ENCODE data around the gene UACA. TPM values are rescaled to one million over a fixed set of nuclear protein-coding genes. Genes with fewer than 3 reads are reported as not detected.
"Not testable (repeated sequence)": the region's sequence is repeated elsewhere in the genome, so short reads cannot be mapped to it uniquely, and the experiment has no call there.

Gene UACA
- total RNA-seq, 1 donor from 2014 or later: 48.0 TPM

GRCh38 chr15:70757627-70758026 is 5.7 kb downstream of the UACA start:
- DNase-seq (ENCODE audit: low read depth): no peak

DNA sequence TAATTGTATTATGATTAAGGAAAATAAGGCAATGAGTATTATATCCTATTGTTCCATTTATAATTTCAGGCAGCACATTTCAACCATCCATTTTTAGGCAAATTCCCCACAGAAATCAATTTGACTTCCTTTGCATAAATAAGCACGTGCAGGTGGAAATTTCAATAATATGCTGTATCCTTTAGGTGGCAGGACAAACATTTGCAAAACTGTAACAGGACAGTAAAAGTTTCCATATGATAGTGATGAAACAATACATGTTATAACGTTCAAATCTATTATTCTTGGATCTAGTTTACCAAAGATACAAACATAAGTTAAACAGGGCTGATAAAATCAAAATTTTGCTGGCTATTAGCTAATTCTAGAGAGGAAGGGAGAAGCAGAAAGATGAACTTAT is 8.5 kb downstream of the UACA start:
- no peak for DNase-seq (ENCODE audit: low read depth)

DNA sequence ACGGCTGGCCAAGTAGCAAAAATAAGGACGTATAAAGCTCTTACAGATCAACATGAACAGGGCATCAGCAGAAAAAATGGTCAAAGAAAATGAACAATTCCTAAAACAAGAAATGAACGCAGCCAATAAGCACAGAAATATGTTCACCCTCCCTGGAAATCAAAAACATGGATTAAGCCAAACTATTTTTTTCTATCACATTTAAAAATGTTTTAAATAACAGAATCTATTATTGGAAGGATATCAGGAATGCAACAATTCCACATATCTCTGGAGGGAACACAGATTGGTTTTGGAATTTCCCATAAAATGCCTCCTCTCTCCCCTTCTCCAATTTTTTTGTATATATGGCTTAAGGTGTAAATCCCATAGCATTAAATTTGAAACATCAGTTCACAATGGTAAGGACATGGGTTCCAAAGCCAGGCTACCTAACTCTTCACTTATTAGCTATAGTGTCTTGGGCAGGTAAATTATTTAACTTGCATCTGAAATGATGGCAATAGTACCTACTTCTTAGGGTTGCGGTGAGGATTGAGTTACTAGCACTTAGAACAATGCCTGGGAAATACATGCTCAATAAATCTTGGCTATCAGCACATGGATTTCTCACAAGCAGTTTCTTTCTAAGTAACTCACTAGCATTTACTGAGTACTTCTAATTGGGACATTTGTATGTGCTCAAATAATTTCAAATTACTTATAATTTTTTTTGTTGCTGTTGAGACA is 10.1 kb downstream of the UACA start:
- DNase-seq (ENCODE audit: low read depth): no peak

GRCh38 chr15:70752193-70752635 is 11.1 kb downstream of the UACA start:
- no peak for DNase-seq (ENCODE audit: low read depth)

GRCh38 chr15:70750203-70750869 is 13.0 kb downstream of the UACA start:
- no peak for DNase-seq (ENCODE audit: low read depth)

DNA sequence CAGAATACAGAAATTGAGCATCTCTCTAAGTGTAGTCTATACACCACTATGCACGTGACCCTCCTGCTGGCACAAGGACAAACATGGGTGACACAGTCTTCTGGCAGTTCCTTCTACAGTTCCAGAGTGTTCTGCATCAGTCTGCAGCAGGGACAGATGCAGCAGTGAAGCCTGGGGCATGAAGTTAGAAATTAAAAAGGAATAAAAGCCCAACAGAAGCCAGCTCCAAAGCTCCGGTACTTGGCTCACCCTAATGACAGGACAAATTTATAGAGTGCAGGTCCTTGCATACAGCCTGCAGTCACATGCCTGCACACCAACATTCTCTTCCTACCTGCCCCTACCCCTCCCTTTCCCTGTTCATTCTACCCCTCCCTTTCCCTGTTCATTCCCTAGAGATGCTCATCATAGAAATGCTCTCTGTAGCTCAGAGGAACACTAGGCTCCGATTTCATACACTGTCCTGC is 15.0 kb downstream of the UACA start:
- DNase-seq (ENCODE audit: low read depth): peak; percentile 35

- DNase-seq (ENCODE audit: low read depth): not testable (repeated sequence)
Measured at GRCh38 chr15:70746598-70746997, 16.8 kb downstream of the UACA start.

GRCh38 chr15:70742928-70743327 is 20.4 kb downstream of the UACA start:
- DNase-seq (ENCODE audit: low read depth): no peak

DNA sequence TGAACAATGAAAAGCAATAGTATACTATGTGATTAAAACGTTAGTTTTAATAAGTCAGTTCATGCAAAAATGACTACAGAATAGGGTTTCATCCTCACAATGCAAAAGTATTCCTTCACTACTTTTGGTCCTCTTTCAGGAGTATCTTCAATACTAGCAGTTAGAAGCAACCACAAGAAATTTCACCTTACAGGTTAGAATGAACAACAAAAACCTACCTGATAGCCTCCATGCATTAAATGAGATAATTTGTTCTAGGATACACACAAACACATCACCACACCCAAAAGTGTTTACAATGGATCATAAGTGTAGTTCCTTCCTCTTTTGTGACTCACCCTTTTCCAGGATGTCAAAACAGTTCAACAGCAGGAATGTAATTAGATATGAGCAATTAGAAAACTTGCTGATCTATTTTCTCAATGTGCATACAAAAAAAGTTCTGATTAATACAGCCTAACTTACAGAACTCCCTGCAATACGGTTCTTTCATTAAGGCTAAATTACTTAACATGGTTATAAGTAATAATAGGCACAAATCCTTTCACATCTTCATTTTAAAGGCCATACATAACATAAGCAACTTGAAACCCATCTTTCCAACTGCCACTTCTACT is 21.6 kb downstream of the UACA start:
- peak; percentile 76 for DNase-seq (ENCODE audit: low read depth)

GRCh38 chr15:70741107-70741531 is 22.2 kb downstream of the UACA start:
- peak; percentile 85 for DNase-seq (ENCODE audit: low read depth)

GRCh38 chr15:70735040-70735439 is 28.3 kb downstream of the UACA start:
- not testable (repeated sequence) for DNase-seq (ENCODE audit: low read depth)

DNA sequence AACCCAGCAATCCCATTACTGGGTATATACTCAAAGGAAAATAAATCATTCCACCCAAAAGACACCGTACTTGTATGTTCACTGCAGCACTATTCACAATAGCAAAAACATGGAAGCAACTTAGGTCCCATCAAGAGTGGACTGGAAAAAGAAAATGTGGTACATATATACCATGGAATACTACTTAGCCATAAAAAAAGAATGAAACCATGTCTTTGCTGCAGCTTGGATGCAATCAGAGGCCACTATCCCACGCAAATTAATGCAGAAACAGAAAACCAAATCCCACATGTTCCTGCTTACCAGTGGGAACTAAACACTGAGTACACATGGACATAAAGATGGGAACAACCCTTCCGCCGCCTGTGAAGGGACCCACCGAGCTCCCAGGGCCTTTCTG is 34.2 kb downstream of the UACA start:
- no peak for DNase-seq (ENCODE audit: low read depth)

- DNase-seq (ENCODE audit: low read depth): peak; percentile 53
Measured at GRCh38 chr15:70726753-70727152, 36.6 kb downstream of the UACA start.

DNA sequence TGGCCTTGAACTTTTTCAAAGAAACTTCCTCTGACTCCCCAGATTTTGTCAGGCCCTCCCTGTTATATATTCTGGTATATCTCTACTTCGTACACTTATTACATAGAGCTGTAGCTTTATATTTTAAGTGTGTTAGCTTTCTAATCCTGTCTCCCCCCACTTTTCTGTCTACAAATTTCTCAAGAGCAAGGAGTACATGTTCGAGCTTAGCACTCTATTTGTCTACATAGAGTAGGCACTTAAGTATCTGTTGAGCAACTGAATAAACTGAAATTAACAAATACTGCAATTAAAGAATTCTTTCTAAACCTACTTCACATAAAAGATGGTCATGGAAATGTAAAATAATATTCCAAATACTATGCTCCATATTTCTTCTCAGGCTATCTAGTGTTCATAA is 39.4 kb downstream of the UACA start:
- no peak for DNase-seq (ENCODE audit: low read depth)

DNA sequence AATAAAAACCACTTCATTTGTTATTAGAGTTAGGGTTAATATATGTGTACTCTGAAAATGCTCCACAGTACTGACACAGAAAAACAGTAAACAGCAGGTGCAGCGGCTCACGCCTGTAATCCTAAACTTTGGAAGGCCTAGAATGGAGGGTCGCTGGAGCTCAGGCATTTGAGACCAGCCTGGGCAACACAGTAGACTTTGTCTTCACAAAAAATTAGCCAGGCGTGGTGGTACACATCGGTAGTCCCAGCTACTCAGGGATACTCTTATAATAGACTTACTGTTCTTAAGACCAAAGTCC is 40.3 kb downstream of the UACA start:
- DNase-seq (ENCODE audit: low read depth): no peak

DNA sequence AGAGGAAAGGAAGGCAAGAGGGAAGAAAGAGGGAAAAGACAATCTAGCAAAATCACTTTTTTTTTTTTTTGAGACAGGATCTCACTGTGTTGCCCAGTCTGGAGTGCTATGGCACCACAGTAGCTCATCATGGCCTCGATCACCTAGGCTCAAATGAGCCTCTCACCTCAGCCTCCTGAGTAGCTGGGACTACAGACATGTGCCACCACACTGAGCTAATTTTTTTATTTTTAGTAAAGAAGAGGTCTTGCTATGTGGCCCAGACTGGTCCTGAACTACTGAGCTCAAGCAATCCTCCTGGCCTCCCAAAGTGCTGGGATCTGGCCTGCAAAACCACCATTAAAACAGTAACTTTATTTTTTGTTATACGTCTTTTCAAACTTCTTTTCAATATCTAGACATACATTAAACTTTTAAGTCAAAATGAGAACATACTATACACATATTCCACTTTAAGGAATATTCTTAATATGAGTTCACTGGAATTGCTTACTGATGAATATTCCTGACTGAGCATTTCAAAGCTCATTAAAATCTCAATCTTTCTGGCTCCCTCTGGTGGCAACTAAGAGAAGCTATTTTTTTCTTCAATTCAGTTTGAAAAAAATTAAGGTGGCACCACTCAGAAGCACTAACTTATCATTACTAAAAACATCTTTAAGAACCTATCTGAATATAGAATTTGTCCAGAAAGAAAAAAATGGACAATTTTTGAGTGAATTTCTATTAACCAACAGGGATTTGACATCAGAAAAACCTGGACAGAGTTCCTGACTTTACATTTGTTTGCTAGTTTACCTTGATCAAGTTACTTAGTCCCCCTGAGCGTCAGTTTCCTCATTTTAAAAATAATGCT is 40.9 kb downstream of the UACA start:
- DNase-seq (ENCODE audit: low read depth): peak; percentile 70

DNA sequence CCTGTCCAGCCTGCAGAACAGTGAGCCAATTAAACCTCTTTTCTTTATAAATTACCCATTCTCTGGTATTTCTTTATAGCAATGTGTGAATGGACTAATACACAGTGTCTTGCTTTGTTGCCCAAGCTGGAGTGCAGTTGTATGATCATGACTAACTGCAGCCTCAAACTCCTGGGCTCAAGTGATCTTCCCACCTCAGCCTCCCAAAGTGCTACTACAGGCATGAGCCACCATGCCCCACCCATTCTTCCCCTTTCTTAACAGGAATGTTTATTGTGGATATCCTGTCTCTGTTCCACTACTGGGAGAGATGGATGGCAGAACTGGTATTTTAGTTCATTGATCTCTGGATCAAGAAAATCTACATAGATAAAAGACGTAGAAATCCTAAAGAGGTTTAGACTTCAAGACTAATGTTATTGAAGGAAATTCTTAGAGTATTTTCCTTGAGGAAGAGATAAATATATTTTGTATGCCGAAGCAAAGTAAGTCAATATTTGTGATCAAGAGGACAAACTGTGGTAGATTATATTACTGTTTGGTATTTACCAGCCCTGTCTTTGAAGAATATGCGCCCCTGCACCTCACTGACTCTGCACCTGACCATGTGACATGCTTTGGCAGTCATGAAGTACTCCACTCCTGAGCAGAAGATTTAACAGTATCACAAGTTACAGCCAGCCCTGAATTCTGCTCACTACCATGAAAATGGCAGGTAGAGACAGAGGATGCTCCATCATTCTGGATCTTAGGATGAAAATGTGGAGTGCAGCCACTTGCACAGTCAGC is 42.9 kb downstream of the UACA start:
- DNase-seq (ENCODE audit: low read depth): no peak

GRCh38 chr15:70717237-70717793 is 46.0 kb downstream of the UACA start:
- peak; percentile 61 for DNase-seq (ENCODE audit: low read depth)

DNA sequence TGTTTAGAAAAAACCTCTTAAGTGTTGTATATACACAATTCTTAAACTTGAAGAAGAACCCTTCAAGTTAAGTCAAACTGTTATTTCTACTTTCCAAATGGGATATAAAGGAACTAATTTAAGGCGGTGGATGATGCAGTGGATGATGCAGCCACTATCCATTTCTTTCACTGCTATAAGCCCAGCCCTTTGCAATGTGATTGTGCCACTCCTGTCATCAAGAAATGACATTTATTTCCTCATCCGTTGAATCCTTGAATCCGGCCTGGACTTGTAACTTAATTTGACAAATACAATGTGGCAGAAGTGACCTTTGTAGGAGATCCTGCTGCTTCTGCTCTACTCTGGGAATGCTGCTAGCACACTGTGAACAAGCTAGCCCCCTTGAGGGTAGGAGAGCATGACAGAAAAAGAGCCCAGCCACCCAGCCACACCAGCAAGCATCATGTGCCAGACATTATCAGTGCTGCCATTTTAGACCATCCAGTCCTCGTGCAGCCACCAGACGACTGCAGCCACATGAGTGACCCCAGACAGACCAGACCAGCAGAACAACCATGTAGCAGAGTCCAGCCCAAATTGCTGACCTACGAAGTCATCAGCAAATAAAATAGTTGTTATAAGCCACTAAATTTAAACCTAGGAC is 47.4 kb downstream of the UACA start:
- DNase-seq (ENCODE audit: low read depth): peak; percentile 52

DNA sequence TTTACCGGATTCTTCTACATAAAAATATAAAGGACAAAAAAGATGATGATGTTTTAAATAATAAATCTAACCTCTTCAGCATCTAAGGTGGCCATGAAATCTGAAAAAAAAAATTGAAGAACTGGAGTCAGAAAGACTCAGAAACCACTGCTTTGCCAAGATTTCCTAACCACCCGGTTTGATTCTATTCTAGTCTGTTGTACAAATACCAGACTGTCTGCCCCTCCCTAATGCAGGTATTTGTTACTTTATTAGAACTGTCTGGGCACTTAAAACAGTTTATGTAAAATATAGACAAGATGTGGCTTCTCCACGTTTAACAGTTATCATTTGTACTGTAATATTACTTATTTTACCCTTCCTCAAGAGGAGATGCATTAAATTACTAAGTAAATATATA is 48.8 kb downstream of the UACA start:
- peak; percentile 52 for DNase-seq (ENCODE audit: low read depth)
